Parathyroid adenoma (tissue), 2 donors: ENCODE measurements around the gene LSR.

ENCODE experiments used
- H2AFZ ChIP-seq: fragments of 300-600 bp; sonication (generic); one replicate; pipeline ENCODE4 v1.7.0; 2017; ENCODE audit warnings: antibody characterized with exemption, mild to moderate bottlenecking
- H3K27ac ChIP-seq: fragments of 300-600 bp; sonication (generic); one replicate; pipeline ENCODE4 v1.7.0; 2017
- H3K27me3 ChIP-seq: fragments of 300-600 bp; sonication (generic); one replicate; pipeline ENCODE4 v1.7.0; 2017; ENCODE audit warnings: low read length; ENCODE audit not compliant: control insufficient read depth, insufficient read depth
- H3K36me3 ChIP-seq: fragments of 300-600 bp; sonication (generic); one replicate; pipeline ENCODE4 v1.7.0; 2017; ENCODE audit warnings: low read length; ENCODE audit not compliant: control insufficient read depth, insufficient read depth
- H3K4me1 ChIP-seq: fragments of 300-600 bp; sonication (generic); one replicate; pipeline ENCODE4 v1.7.0; 2017; ENCODE audit warnings: control low read depth
- H3K4me2 ChIP-seq: fragments of 300-600 bp; sonication (generic); one replicate; pipeline ENCODE4 v1.7.0; 2017; ENCODE audit warnings: low read length
- H3K4me3 ChIP-seq: fragments of 300-600 bp; sonication (generic); one replicate; pipeline ENCODE4 v1.7.0; 2017; ENCODE audit warnings: low read depth, low read length
- H3K79me2 ChIP-seq: fragments of 300-600 bp; sonication (generic); one replicate; pipeline ENCODE4 v1.7.0; 2017; ENCODE audit warnings: control low read depth
- H3K9ac ChIP-seq: fragments of 300-600 bp; sonication (generic); one replicate; pipeline ENCODE4 v1.7.0; 2017; ENCODE audit warnings: mild to moderate bottlenecking
- H3K9me3 ChIP-seq: fragments of 300-600 bp; sonication (generic); one replicate; pipeline ENCODE4 v1.7.0; 2017; ENCODE audit warnings: low read length; ENCODE audit not compliant: control insufficient read depth
- CTCF ChIP-seq: fragments of 300-600 bp; sonication (generic); IDR thresholded peaks from one replicate; pipeline ENCODE4 v1.7.0; 2017; ENCODE audit warnings: antibody characterized with exemption, mild to moderate bottlenecking
- donor health status: primary hyperparathyroidism.

The LSR gene

GRCh38 chr19:35265126-35265899 is 16.5 kb downstream of the LSR start:
- no peak for TF ChIP-seq CTCF
- Histone ChIP-seq H3K4me3 (no peak overlapping the region), H2AFZ (no peak overlapping the region), H3K4me1 (peaks cover 16% of the 10 kb centered on the region), H3K79me2 (peaks cover 4% of the 10 kb centered on the region), H3K9me3 (no peaks in the 10 kb centered on the region), H3K27ac (no peak overlapping the region), H3K27me3 (no peaks in the 10 kb centered on the region), H3K4me2 (no peak overlapping the region), H3K36me3 (no peaks in the 10 kb centered on the region), H3K9ac (no peak overlapping the region)

GRCh38 chr19:35265900-35266519 is 17.2 kb downstream of the LSR start:
- Histone ChIP-seq H3K4me3 (no peak overlapping the region), H3K79me2 (peaks cover 11% of the 10 kb centered on the region), H3K9me3 (no peaks in the 10 kb centered on the region), H3K9ac (no peak overlapping the region), H3K27ac (no peak overlapping the region), H3K27me3 (no peaks in the 10 kb centered on the region), H3K4me1 (peaks cover 17% of the 10 kb centered on the region), H2AFZ (no peak overlapping the region), H3K36me3 (no peaks in the 10 kb centered on the region), H3K4me2 (no peak overlapping the region)
- TF ChIP-seq CTCF = no peak

- no peak for TF ChIP-seq CTCF
- H3K4me2 ChIP-seq = peak overlapping the region; percentile 95
- peaks cover 17% of the 10 kb centered on the region for H3K4me1 ChIP-seq
- peak overlapping the region; percentile 79 for H3K27ac ChIP-seq
- H3K9me3 ChIP-seq = no peaks in the 10 kb centered on the region
- H3K79me2 ChIP-seq = peaks cover 19% of the 10 kb centered on the region
- H3K36me3 ChIP-seq = no peaks in the 10 kb centered on the region
- no peak overlapping the region for H2AFZ ChIP-seq
- H3K9ac ChIP-seq = peak overlapping the region; percentile 9
- H3K4me3 ChIP-seq = peak overlapping the region; percentile 95
- no peaks in the 10 kb centered on the region for H3K27me3 ChIP-seq
Observed at GRCh38 chr19:35266520-35267352, 17.9 kb downstream of the LSR start.

GRCh38 chr19:35267353-35267817 is 18.6 kb downstream of the LSR start:
- peaks cover 18% of the 10 kb centered on the region for H3K4me1 ChIP-seq
- no peak for TF ChIP-seq CTCF

More at GRCh38 chr19:35267353-35267817, 18.6 kb downstream of the LSR start:
- no peaks in the 10 kb centered on the region for H3K27me3 ChIP-seq
- peak overlapping the region; percentile 95 for H3K4me3 ChIP-seq
- H2AFZ ChIP-seq = peak overlapping the region; percentile 47
- peaks cover 25% of the 10 kb centered on the region for H3K79me2 ChIP-seq
- peak overlapping the region; percentile 9 for H3K9ac ChIP-seq
- no peaks in the 10 kb centered on the region for H3K9me3 ChIP-seq
- H3K4me2 ChIP-seq = peak overlapping the region; percentile 95
- no peaks in the 10 kb centered on the region for H3K36me3 ChIP-seq
- H3K27ac ChIP-seq = peak overlapping the region; percentile 79
